Stimulated activated CD4-positive, alpha-beta T cell treated with anti-CD3 and anti-CD28 coated beads, Interleukin-4, amount 100 ng/mL, for 48 hours (primary cell): ENCODE data around the gene NACC2.

Experiments
- DNase-seq, 2 donors: peaks; one replicate each; pipeline ENCODE4 v3.0.0-alpha.2; 2020; ENCODE audit warnings: low read depth in 2 of 2

The NACC2 gene

GRCh38 chr9:136057236-136058081, 37.6 kb downstream of the NACC2 start:
- DNase-seq = no peak

- DNase-seq = no peak
Measured at GRCh38 chr9:136056546-136057235, 38.4 kb downstream of the NACC2 start.

GRCh38 chr9:136055715-136056545, 39.2 kb downstream of the NACC2 start:
- DNase-seq = no peak

- DNase-seq = no peak
Measured at GRCh38 chr9:136054798-136055714, 40.0 kb downstream of the NACC2 start.

GRCh38 chr9:136054146-136054545, 40.9 kb downstream of the NACC2 start:
- DNase-seq = no peak

- no peak for DNase-seq
Measured at GRCh38 chr9:136053757-136054142, 41.3 kb downstream of the NACC2 start.

GRCh38 chr9:136052991-136053756, 41.9 kb downstream of the NACC2 start:
- DNase-seq = no peak

- DNase-seq = no peak
Measured at GRCh38 chr9:136052472-136052880, 42.6 kb downstream of the NACC2 start.

- peak in 1 of 2 donors; percentile 18 for DNase-seq
Measured at GRCh38 chr9:136051837-136052471, 43.1 kb downstream of the NACC2 start.

- no peak for DNase-seq
Measured at GRCh38 chr9:136051453-136051836, 43.6 kb downstream of the NACC2 start.

GRCh38 chr9:136050701-136051452, 44.2 kb downstream of the NACC2 start:
- DNase-seq = no peak

GRCh38 chr9:136050266-136050700, 44.8 kb downstream of the NACC2 start:
- DNase-seq = no peak

GRCh38 chr9:136049491-136050265, 45.4 kb downstream of the NACC2 start:
- no peak for DNase-seq

GRCh38 chr9:136048560-136049411, 46.3 kb downstream of the NACC2 start:
- DNase-seq = no peak

GRCh38 chr9:136047775-136048559, 47.1 kb downstream of the NACC2 start:
- no peak for DNase-seq

- DNase-seq = no peak
Measured at GRCh38 chr9:136047076-136047774, 47.9 kb downstream of the NACC2 start.
